Breast epithelium (tissue), 3 donors: Measurements from ENCODE around the gene GNG8.

Source experiments
- CTCF ChIP-seq, 3 donors: fragments of 450-650 bp; IDR thresholded peaks; one replicate each; pipeline ENCODE4 v1.5.1; 2016 to 2017; ENCODE audit warnings: antibody characterized with exemption in 3 of 3, mild to moderate bottlenecking in 3 of 3, moderate library complexity in 3 of 3
- POLR2A ChIP-seq: fragments of 450-650 bp; IDR thresholded peaks from one replicate; pipeline ENCODE4 v1.6.1; 2016; ENCODE audit warnings: antibody characterized with exemption, mild to moderate bottlenecking, moderate library complexity

- TF ChIP-seq CTCF (IDR thresholded peaks at IDR 0.05) (no peak), POLR2A (no peak)
Measured at GRCh38 chr19:46678110-46678732, 42.2 kb upstream of the GNG8 start.
